Liver (tissue), 3 donors: ENCODE results near the gene GOLGA8S.
"Not testable (repeated sequence)": the region's sequence is repeated elsewhere in the genome, so short reads cannot be mapped to it uniquely, and the experiment has no call there.

Experiments
- CTCF ChIP-seq: fragments of 150-350 bp; IDR thresholded peaks from 2 replicates; pipeline ENCODE4 v1.5.1; 2017; ENCODE audit warnings: improper control_type of control experiment, low read depth, low read length; ENCODE audit not compliant: missing input control
- GABPA ChIP-seq, 2 donors: IDR thresholded peaks in 1 of 2; conservative IDR thresholded peaks in 1 of 2; 2 replicates each; pipeline ENCODE4 v1.6.1; 2016; ENCODE audit warnings: antibody characterized with exemption in 2 of 2, mild to moderate bottlenecking in 1 of 2, moderate library complexity in 1 of 2
- JUND ChIP-seq, 2 donors: IDR thresholded peaks; 2 replicates each; pipeline ENCODE4 v1.6.1; 2016; ENCODE audit warnings: antibody characterized with exemption in 2 of 2
- MAX ChIP-seq: IDR thresholded peaks from 2 replicates; pipeline ENCODE4 v1.6.1; 2016; ENCODE audit warnings: antibody characterized with exemption
- REST ChIP-seq: IDR thresholded peaks from 2 replicates; pipeline ENCODE4 v1.6.1; 2016; ENCODE audit warnings: antibody characterized with exemption, mild to moderate bottlenecking
- SP1 ChIP-seq: IDR thresholded peaks from 2 replicates; pipeline ENCODE4 v1.6.1; 2018; ENCODE audit warnings: antibody characterized with exemption, mild to moderate bottlenecking
- TAF1 ChIP-seq: conservative IDR thresholded peaks from 2 replicates; pipeline ENCODE4 v1.6.1; 2016; ENCODE audit warnings: antibody characterized with exemption, mild to moderate bottlenecking
- YY1 ChIP-seq: IDR thresholded peaks from 2 replicates; pipeline ENCODE4 v1.6.1; 2016; ENCODE audit warnings: antibody characterized with exemption, mild to moderate bottlenecking
- ZBTB33 ChIP-seq: IDR thresholded peaks from 2 replicates; pipeline ENCODE4 v1.6.1; 2016; ENCODE audit warnings: antibody characterized with exemption
- donor health status: healthy.
- donor health status: healthy.

GRCh38 chr15:23311233-23311632 is 43.3 kb upstream of the GOLGA8S start:
- not testable (repeated sequence) for TF ChIP-seq CTCF; REST; YY1; JUND (IDR thresholded peaks at IDR 0.05); ZBTB33; TAF1; GABPA (IDR thresholded peaks at IDR 0.05 in 1 of 2, conservative IDR thresholded peaks at IDR 0.05 in 1 of 2); SP1; MAX
